Measurements from ENCODE around the gene POF1B.
A peak's percentile ranks its signal among the peaks of the same experiment; 100 is the strongest.
"Not testable (repeated sequence)": the region's sequence is repeated elsewhere in the genome, so short reads cannot be mapped to it uniquely, and the experiment has no call there.

The POF1B gene

DNA sequence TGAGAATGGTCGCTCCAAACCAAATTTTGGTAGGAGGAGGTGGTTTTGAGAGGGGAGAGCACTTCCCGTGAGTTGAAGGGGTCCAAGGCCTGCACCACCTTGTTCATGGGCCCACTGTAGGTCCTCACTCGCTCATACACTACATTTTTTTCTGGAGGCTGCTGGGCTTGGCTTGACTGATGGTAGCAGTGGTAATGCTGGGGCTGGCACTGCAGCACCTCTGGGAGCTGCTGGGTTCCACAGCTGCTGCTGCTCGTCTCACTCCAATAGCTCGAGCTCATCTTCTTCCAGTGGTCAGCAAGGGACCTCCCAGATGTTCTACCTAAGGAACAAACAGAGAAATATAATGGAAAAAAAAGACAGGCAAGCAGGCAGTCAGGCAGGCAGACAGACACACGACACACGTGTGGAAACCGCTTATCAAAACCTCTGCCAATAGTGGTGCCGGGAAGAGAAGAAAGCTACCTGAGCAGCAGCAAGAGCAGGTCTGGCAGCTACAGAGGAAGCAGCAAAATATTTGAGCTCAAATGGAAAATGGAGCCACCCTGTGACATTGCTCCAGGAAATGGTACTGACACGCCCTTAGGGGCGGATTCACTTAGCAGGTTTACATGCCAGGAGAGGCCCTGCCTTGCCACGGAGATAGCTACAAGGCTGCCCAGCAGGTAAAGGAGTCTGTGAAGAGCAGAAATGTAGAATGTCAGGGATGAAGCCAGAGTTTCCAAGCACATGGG lies at the start of gene POF1B:
POF1B (minus strand) TSS at position 492 of the 734 bp plus-strand sequence; CDS start at position 281, 211 bp downstream.
- no peak for DNase-seq

GRCh38 chrX:85429066-85429465 lies 49.6 kb upstream of the POF1B start:
- DNase-seq: no peak

DNA sequence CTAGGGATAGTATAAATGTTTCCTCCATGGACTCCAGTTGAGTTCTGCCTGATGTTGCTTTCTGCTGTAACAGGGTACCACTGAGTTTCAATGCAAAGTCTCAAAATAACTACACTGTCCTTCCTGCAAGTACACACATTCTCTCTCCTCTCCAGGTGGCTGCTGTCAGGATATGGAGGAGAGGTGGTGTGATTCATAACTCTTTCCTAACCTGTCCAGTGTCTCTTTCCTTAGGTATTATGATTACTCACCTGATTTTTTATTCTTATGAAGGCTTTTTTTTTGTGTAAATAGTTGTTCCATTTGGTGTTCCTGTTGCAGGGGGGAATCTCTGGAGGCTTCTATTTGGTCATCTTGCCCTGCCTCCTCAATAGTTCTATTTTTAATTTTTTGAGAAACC lies 39.8 kb upstream of the POF1B start:
- no peak for DNase-seq

GRCh38 chrX:85391878-85392238 lies 12.4 kb upstream of the POF1B start:
- DNase-seq: no peak

- DNase-seq: no peak
Measured at GRCh38 chrX:85391185-85391877, 11.9 kb upstream of the POF1B start.

DNA sequence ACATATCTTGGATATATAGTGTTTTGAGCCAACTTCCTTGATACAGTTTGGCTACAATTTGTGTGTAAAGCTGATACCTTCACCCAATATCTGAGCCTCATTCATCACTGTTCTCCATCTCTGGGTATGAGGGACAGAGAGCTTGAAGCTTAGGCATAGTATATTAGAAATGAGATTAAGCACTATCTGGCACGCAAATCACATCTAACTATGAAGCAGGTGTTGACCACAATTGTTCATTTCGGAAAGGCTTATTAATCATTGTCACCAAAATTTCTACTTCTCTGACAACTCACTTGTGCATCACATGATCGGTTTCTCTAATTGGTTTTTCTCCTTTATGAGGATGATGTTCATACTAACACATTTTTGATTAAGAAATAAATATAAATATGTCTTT lies 2.1 kb upstream of the POF1B start:
- no peak for DNase-seq

DNA sequence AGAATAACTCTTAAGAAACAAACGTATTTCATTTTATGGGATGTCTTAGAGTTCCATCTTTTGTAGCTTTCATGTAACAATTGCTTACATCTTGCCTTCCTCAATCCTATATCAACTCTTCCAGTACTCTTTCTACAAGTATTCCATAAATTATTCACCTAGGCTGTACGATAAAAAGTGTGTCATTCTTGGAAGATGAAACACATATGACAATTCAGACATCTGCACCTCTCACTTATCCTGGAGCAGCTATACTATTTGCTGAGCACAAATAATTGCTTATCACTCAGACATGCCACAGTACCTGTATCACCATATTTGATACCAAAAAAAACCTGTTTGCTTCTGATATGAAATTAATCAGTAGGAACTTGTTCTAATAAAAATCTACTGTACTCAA lies 1.0 kb downstream of the POF1B start:
- DNase-seq: no peak

- DNase-seq: no peak
Measured at GRCh38 chrX:85375333-85375738, 4.1 kb downstream of the POF1B start.

GRCh38 chrX:85365370-85365995 lies 14.0 kb downstream of the POF1B start:
- DNase-seq: no peak

GRCh38 chrX:85359051-85359450 lies 20.4 kb downstream of the POF1B start:
- DNase-seq: no peak

DNA sequence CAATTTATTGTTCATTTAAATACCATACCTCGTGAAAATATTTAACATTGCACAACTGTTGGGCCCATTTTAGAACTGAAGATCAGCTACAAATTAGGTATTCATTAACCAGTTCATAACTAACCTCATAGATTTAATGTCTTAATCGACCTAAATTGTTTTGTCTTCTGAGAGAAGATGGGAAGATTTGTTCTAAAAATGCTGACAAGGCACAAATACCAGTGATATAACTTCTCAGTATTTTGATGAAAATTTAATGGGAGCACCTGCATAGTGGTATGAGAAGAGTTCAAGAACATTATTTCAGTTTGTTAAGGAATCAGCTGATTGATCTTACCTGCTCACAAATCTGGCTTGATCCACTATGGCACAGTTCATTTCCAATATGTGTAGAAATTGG lies 33.9 kb downstream of the POF1B start:
- DNase-seq: no peak

GRCh38 chrX:85327060-85327333 lies 52.5 kb downstream of the POF1B start:
- DNase-seq: no peak

GRCh38 chrX:85326234-85327059 lies 53.0 kb downstream of the POF1B start:
- DNase-seq: no peak

DNA sequence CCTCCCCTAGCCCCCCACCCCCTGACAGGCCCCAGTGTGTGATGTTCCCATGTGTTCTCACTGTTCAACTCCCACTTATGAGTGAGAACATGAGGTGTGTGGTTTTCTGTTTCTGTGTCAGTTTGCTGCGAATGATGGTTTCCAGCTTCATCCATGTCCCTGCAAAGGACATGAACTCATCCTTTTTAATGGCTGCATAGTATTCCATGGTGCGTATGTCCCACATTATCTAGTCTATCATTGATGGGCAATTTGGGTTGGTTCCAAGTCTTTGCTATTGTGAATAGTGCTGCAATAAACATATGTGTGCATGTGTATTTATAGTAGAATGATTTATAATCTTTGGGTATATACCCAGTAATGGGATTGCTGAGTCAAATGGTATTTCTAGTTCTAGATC lies 68.1 kb downstream of the POF1B start:
- not testable (repeated sequence) for DNase-seq

DNA sequence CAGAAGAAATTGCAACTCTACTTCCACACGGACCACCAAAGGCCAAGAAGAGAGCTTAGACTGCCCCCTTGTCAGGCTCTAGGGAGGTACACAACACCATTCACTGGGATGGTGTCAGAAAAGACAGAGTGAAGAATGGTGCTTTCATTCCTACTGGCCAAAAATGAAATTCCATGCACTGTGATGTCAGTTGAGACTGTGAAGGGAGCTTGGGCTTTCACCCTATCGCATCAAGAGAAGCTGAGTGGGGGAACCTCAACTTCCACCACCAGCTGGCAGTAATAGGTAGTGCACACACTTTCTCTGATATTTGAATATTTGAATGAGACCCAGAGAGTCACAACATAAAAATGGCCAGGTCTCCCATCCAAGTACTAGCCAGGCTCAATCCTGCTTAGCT lies 69.7 kb downstream of the POF1B start:
- no peak for DNase-seq

GRCh38 chrX:85303544-85303943 lies 75.9 kb downstream of the POF1B start:
- no peak for DNase-seq

GRCh38 chrX:85288992-85289723 lies 90.3 kb downstream of the POF1B start:
- no peak for DNase-seq

DNA sequence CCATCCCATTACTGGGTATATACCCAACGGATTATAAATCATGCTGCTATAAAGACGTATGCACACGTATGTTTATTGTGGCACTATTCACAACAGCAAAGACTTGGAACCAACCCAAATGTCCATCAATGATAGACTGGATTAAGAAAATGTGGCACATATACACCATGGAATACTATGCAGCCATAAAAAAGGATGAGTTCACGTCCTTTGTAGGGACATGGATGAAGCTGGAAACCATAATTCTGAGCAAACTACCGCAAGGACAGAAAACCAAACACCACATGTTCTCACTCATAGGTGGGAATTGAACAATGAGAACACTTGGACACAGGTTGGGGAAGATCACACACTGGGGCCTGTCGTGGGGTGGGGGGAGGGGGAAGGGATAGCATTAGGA lies 94.2 kb downstream of the POF1B start:
- not testable (repeated sequence) for DNase-seq

- DNase-seq: peak; percentile 2
Measured at GRCh38 chrX:85244450-85245211, 134.8 kb downstream of the POF1B start.

DNA sequence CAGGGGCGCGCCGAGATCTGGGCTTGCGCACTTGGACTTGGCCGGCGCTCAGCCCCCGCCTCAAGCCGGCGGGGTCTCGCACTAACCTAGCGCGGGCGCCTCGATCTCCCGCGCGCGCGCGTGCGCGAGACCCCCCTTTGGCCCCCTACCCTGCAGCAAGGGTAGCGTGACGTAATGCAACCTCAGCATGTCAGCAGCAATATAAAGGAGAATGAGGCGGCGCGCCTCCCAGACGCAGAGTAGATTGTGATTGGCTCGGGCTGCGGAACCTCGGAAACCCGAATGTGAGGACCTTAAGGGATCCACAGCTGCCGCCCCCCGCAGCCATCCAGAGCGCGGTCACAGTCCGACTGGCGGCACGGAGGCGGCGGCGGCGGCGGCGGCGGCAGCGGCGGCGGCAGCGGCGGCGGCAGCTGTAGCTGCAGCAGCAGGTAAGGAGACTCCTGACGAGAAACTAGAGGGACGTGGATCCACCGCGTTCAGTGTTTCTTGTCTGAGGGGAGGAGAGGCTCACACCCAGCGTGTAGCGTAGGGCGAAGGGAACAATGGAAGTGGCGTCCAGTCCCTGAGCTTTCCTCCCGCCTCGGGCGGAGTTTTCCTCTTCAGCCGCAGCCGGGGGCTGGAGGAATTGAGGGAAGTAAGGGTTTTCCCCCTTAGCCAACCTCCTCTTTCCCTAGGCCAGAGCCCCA lies 135.6 kb downstream of the POF1B start, which contains the start of the genes SATL1 and ZNF711:
SATL1 (minus strand) TSS at position 19 of the 689 bp plus-strand sequence. CDS start 134,811 bp downstream, outside the sequence.
ZNF711 (plus strand) TSS at position 231 of the 689 bp plus-strand sequence. CDS start 3,582 bp downstream, outside the sequence.
- peak; percentile 8 for DNase-seq

- no peak for DNase-seq
Measured at GRCh38 chrX:85243155-85243554, 136.3 kb downstream of the POF1B start.

All from suppressor macrophage treated with lipopolysaccharide for 4 hours (primary cell).